Stimulated activated naive CD8-positive, alpha-beta T cell treated with anti-CD3 and anti-CD28 coated beads, Interleukin-15, Interleukin-2, amounts not matched to agents 100 ng/mL and 50 ng/mL, for 24 hours (primary cell): ENCODE data around the gene TTC31.
"Not testable (repeated sequence)": the region's sequence is repeated elsewhere in the genome, so short reads cannot be mapped to it uniquely, and the experiment has no call there.

Source experiments
- H3K27ac Mint-ChIP-seq: one replicate; pipeline ENCODE4 v1.8.0; 2021; ENCODE audit warnings: mild to moderate bottlenecking, mixed read lengths
- H3K27me3 Mint-ChIP-seq: one replicate; pipeline ENCODE4 v1.8.0; 2021; ENCODE audit warnings: mixed read lengths
- H3K36me3 Mint-ChIP-seq: one replicate; pipeline ENCODE4 v1.8.0; 2021; ENCODE audit warnings: low read depth, mixed read lengths
- H3K4me1 Mint-ChIP-seq: one replicate; pipeline ENCODE4 v1.8.0; 2021; ENCODE audit warnings: low read depth, mixed read lengths
- H3K4me3 Mint-ChIP-seq: one replicate; pipeline ENCODE4 v1.8.0; 2021; ENCODE audit warnings: mild to moderate bottlenecking, mixed read lengths
- H3K9me3 Mint-ChIP-seq: one replicate; pipeline ENCODE4 v1.8.0; 2021; ENCODE audit warnings: mixed read lengths

Gene TTC31

GRCh38 chr2:74482801-74483674 is at the start of gene TTC31, which contains the start of gene CCDC142:
TSS of gene TTC31 (plus strand) at chr2:74483081. CDS start at chr2:74483096, 15 bp downstream.
TSS of gene CCDC142 (minus strand) at chr2:74482998. CDS start at chr2:74482837, 161 bp downstream.
- Mint-ChIP-seq H3K36me3 (peaks cover 33% of the 10 kb centered on the region), H3K27ac (peak within 1 kb of the TSS; percentile 100), H3K9me3 (no peaks in the 10 kb centered on the region), H3K4me3 (peak within 1 kb of the TSS; percentile 100), H3K4me1 (peaks cover 32% of the 10 kb centered on the region), H3K27me3 (no peaks in the 10 kb centered on the region)

GRCh38 chr2:74436111-74436805 is 46.6 kb upstream of the TTC31 start:
- no peak overlapping the region for H3K27ac Mint-ChIP-seq
- no peak overlapping the region for H3K4me3 Mint-ChIP-seq
- H3K27me3 Mint-ChIP-seq, result peaks cover 9% of the 10 kb centered on the region
- H3K36me3 Mint-ChIP-seq, result no peaks in the 10 kb centered on the region
- no peaks in the 10 kb centered on the region for H3K9me3 Mint-ChIP-seq
- peaks cover 21% of the 10 kb centered on the region for H3K4me1 Mint-ChIP-seq

- H3K4me3 Mint-ChIP-seq, result no peak overlapping the region
- H3K27ac Mint-ChIP-seq, result no peak overlapping the region
- no peaks in the 10 kb centered on the region for H3K36me3 Mint-ChIP-seq
- peaks cover 21% of the 10 kb centered on the region for H3K4me1 Mint-ChIP-seq
- H3K9me3 Mint-ChIP-seq, result no peaks in the 10 kb centered on the region
- peaks cover 9% of the 10 kb centered on the region for H3K27me3 Mint-ChIP-seq
These were observed 45.8 kb upstream of the TTC31 start for GRCh38 chr2:74436848-74437695.

- Mint-ChIP-seq H3K4me1 (peaks cover 25% of the 10 kb centered on the region), H3K36me3 (no peaks in the 10 kb centered on the region), H3K9me3 (no peaks in the 10 kb centered on the region), H3K4me3 (no peak overlapping the region), H3K27me3 (peaks cover 15% of the 10 kb centered on the region), H3K27ac (no peak overlapping the region)
These were observed 44.6 kb upstream of the TTC31 start for GRCh38 chr2:74438248-74438647.

GRCh38 chr2:74439373-74439772 is 43.5 kb upstream of the TTC31 start:
- H3K4me3 Mint-ChIP-seq, result no peak overlapping the region
- no peaks in the 10 kb centered on the region for H3K9me3 Mint-ChIP-seq
- H3K36me3 Mint-ChIP-seq, result no peaks in the 10 kb centered on the region
- no peak overlapping the region for H3K27ac Mint-ChIP-seq
- peaks cover 15% of the 10 kb centered on the region for H3K27me3 Mint-ChIP-seq
- peaks cover 25% of the 10 kb centered on the region for H3K4me1 Mint-ChIP-seq

GRCh38 chr2:74439803-74440377 is 43.0 kb upstream of the TTC31 start:
- peaks cover 15% of the 10 kb centered on the region for H3K27me3 Mint-ChIP-seq
- peak overlapping the region; percentile 63 for H3K4me3 Mint-ChIP-seq
- no peaks in the 10 kb centered on the region for H3K36me3 Mint-ChIP-seq
- H3K27ac Mint-ChIP-seq, result no peak overlapping the region
- peaks cover 25% of the 10 kb centered on the region for H3K4me1 Mint-ChIP-seq
- H3K9me3 Mint-ChIP-seq, result no peaks in the 10 kb centered on the region

GRCh38 chr2:74440378-74441169 is 42.3 kb upstream of the TTC31 start:
- no peaks in the 10 kb centered on the region for H3K36me3 Mint-ChIP-seq
- H3K9me3 Mint-ChIP-seq, result no peaks in the 10 kb centered on the region
- peaks cover 15% of the 10 kb centered on the region for H3K27me3 Mint-ChIP-seq
- no peak overlapping the region for H3K27ac Mint-ChIP-seq
- peak overlapping the region; percentile 63 for H3K4me3 Mint-ChIP-seq
- peaks cover 25% of the 10 kb centered on the region for H3K4me1 Mint-ChIP-seq

- no peaks in the 10 kb centered on the region for H3K9me3 Mint-ChIP-seq
- H3K27ac Mint-ChIP-seq, result no peak overlapping the region
- peaks cover 25% of the 10 kb centered on the region for H3K4me1 Mint-ChIP-seq
- no peaks in the 10 kb centered on the region for H3K36me3 Mint-ChIP-seq
- H3K4me3 Mint-ChIP-seq, result peak overlapping the region; percentile 53
- peaks cover 15% of the 10 kb centered on the region for H3K27me3 Mint-ChIP-seq
These were observed 41.7 kb upstream of the TTC31 start for GRCh38 chr2:74441170-74441689.

- Mint-ChIP-seq H3K9me3 (no peaks in the 10 kb centered on the region), H3K4me3 (peak within 1 kb of the TSS; percentile 66), H3K27me3 (peaks cover 15% of the 10 kb centered on the region), H3K36me3 (no peaks in the 10 kb centered on the region), H3K4me1 (peaks cover 24% of the 10 kb centered on the region), H3K27ac (no peak within 1 kb of the TSS)
These were observed 41.0 kb upstream of the TTC31 start, which contains the start of gene RTKN for GRCh38 chr2:74441690-74442482. TSS of gene RTKN (minus strand) at chr2:74441937. CDS start at chr2:74441816, 121 bp downstream.

GRCh38 chr2:74442483-74443297 is 40.2 kb upstream of the TTC31 start:
- Mint-ChIP-seq H3K4me1 (peaks cover 19% of the 10 kb centered on the region), H3K27me3 (peaks cover 15% of the 10 kb centered on the region), H3K4me3 (peak overlapping the region; percentile 66)
- H3K9me3 Mint-ChIP-seq, H3K36me3 Mint-ChIP-seq, H3K27ac Mint-ChIP-seq: not testable (repeated sequence)

GRCh38 chr2:74444498-74445318 is 38.2 kb upstream of the TTC31 start:
- H3K4me3 Mint-ChIP-seq, result no peak overlapping the region
- H3K27me3 Mint-ChIP-seq, result peaks cover 13% of the 10 kb centered on the region
- peaks cover 14% of the 10 kb centered on the region for H3K4me1 Mint-ChIP-seq
- no peaks in the 10 kb centered on the region for H3K36me3 Mint-ChIP-seq
- no peaks in the 10 kb centered on the region for H3K9me3 Mint-ChIP-seq
- no peak overlapping the region for H3K27ac Mint-ChIP-seq
